ENCODE data around the gene GSS.

The GSS gene

DNA sequence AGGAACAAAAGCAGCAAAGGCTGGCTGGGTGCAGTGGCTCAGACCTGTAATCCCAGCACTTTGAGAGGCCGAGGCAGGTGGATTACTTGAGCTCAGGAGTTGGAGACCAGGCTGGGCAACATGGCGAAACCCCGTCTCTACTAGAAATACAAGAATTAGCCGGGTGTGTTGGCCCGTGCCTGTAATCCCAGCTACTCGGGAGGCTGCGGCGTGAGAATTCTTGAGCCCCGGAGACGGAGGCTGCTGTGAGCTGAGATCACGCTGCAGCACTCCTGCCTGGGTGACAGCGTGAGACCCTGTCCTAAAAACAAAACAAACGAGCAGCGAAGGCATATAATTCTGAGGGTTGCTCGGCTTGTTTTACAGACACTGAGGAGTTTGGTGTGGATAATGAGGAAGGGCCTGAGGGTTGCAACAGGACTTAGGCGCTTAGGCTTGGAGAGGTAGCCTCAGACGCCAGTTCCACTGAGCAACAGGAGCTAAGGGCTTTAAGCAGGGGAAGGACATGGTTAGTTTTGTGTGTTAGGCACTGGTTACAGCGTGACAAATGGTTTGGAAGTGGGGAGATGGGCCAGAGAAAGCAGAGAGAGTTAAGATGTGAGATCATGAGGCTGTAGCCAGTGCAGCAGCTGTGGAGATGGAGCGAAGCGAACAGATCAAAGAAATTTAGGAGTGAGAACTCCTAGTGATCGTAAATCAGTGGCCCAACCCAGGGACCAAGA is 1.3 kb upstream of the GSS start:
- no peak overlapping the region for H2BK5ac ChIP-seq (ENCODE audit: low read depth, low read length, poor library complexity, severe bottlenecking)
- H3K23ac ChIP-seq (ENCODE audit: low read length in 2 of 2) = no peak overlapping the region
- H2BK12ac ChIP-seq (ENCODE audit: low read length in 2 of 2) = no peak overlapping the region
- no peak overlapping the region for H3K4me3 ChIP-seq (ENCODE audit: insufficient read depth in 1 of 2, low read depth in 1 of 2, low read length in 2 of 2)
- H2AFZ ChIP-seq (ENCODE audit: low read depth, low read length) = no peak overlapping the region
- H4K91ac ChIP-seq (ENCODE audit: low read length) = no peak overlapping the region
- H2BK120ac ChIP-seq (ENCODE audit: low read depth, low read length) = no peak overlapping the region
- no peak for DNase-seq
- H3K27me3 ChIP-seq (ENCODE audit: control insufficient read depth in 1 of 2, insufficient read depth in 1 of 2, low read length in 2 of 2) = no peaks in the 10 kb centered on the region
- H3K9me3 ChIP-seq (ENCODE audit: control insufficient read depth, low read length) = no peaks in the 10 kb centered on the region
- H3K36me3 ChIP-seq (ENCODE audit: control insufficient read depth in 1 of 2, insufficient read depth in 2 of 2, low read depth in 1 of 2, low read length in 2 of 2) = peaks cover 0 to 3% of the 10 kb centered on the region in 2 experiments
- no peak overlapping the region for H2AK5ac ChIP-seq (ENCODE audit: low read length, severe bottlenecking)
- WGBS = 95% methylated on average over 21 of the region's 21 CpGs
- peak overlapping the region; percentile 97 for H3K9ac ChIP-seq (ENCODE audit: low read length)
- no peak overlapping the region for H4K8ac ChIP-seq (ENCODE audit: low read length)
- no peak overlapping the region for H3K4ac ChIP-seq (ENCODE audit: low read depth in 1 of 2, low read length in 2 of 2)
- H3K27ac ChIP-seq (ENCODE audit: low read length, poor library complexity, severe bottlenecking) = no peak overlapping the region
- peaks cover 4% of the 10 kb centered on the region for H3K4me1 ChIP-seq (ENCODE audit: control insufficient read depth, insufficient read depth, low read depth, low read length)
- H3K4me2 ChIP-seq (ENCODE audit: low read length, poor library complexity, severe bottlenecking) = no peak overlapping the region
- H2BK15ac ChIP-seq (ENCODE audit: low read depth, poor library complexity, severe bottlenecking) = no peak overlapping the region
- no peak overlapping the region for H3K14ac ChIP-seq (ENCODE audit: low read length in 2 of 2)
- H3K79me1 ChIP-seq (replicated peaks; ENCODE audit: low read length, poor library complexity, severe bottlenecking) = peaks cover 1% of the 10 kb centered on the region
- H3K18ac ChIP-seq (ENCODE audit: low read depth in 1 of 2, low read length in 2 of 2) = no peak overlapping the region

DNA sequence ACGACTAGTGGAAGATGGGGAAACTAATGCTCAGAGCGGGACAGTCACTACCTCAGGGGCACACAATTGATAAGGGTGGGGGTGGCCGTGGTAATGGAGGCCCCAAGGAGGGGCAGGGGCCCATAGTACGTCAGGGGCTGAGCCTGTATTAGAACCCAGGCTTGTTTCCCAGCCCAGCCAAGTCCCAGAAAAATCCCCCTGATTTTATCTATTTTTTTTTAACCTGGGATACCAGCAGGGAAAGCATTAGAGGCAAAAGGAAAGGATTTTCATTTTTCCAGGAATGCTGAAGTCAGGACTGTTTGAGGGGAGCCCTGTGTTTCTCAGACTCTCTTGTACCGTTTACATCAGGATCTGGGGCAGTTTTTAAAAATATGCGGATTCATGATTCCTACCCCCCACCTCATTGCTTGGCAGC is 444 bp upstream of the GSS start:
- Histone ChIP-seq H3K4me1 (ENCODE audit: control insufficient read depth, insufficient read depth, low read depth, low read length) (peaks cover 9% of the 10 kb centered on the region), H3K23ac (ENCODE audit: low read length in 2 of 2) (no peak overlapping the region), H3K4me3 (ENCODE audit: insufficient read depth in 1 of 2, low read depth in 1 of 2, low read length in 2 of 2) (peak overlapping the region; percentile 60 to 86), H3K9me3 (ENCODE audit: control insufficient read depth, low read length) (no peaks in the 10 kb centered on the region), H4K91ac (ENCODE audit: low read length) (peak overlapping the region; percentile 84), H2BK12ac (ENCODE audit: low read length in 2 of 2) (peak overlapping the region in 1 of 2 experiments; percentile 45), H3K9ac (ENCODE audit: low read length) (peak overlapping the region; percentile 97), H3K27me3 (ENCODE audit: control insufficient read depth in 1 of 2, insufficient read depth in 1 of 2, low read length in 2 of 2) (no peaks in the 10 kb centered on the region), H3K79me1 (replicated peaks; ENCODE audit: low read length, poor library complexity, severe bottlenecking) (peaks cover 4% of the 10 kb centered on the region), H3K4me2 (ENCODE audit: low read length, poor library complexity, severe bottlenecking) (peak overlapping the region; percentile 50), H4K8ac (ENCODE audit: low read length) (peak overlapping the region; percentile 87), H2AK5ac (ENCODE audit: low read length, severe bottlenecking) (peak overlapping the region; percentile 27), H3K18ac (ENCODE audit: low read depth in 1 of 2, low read length in 2 of 2) (peak overlapping the region; percentile 34 to 75), H3K4ac (ENCODE audit: low read depth in 1 of 2, low read length in 2 of 2) (no peak overlapping the region), H2BK120ac (ENCODE audit: low read depth, low read length) (peak overlapping the region; percentile 52), H3K36me3 (ENCODE audit: control insufficient read depth in 1 of 2, insufficient read depth in 2 of 2, low read depth in 1 of 2, low read length in 2 of 2) (peaks cover 0 to 11% of the 10 kb centered on the region in 2 experiments), H3K27ac (ENCODE audit: low read length, poor library complexity, severe bottlenecking) (peak overlapping the region; percentile 55), H2BK5ac (ENCODE audit: low read depth, low read length, poor library complexity, severe bottlenecking) (no peak overlapping the region), H2AFZ (ENCODE audit: low read depth, low read length) (peak overlapping the region; percentile 66), H3K14ac (ENCODE audit: low read length in 2 of 2) (peak overlapping the region in 1 of 2 experiments; percentile 11), H2BK15ac (ENCODE audit: low read depth, poor library complexity, severe bottlenecking) (no peak overlapping the region)
- 31% methylated on average over 5 of the region's 6 CpGs for WGBS
- no peak for DNase-seq

- peaks cover 7% of the 10 kb centered on the region for H3K4me1 ChIP-seq (ENCODE audit: control insufficient read depth, insufficient read depth, low read depth, low read length)
Measured at GRCh38 chr20:34954904-34955230, 739 bp downstream of the GSS start.

DNA sequence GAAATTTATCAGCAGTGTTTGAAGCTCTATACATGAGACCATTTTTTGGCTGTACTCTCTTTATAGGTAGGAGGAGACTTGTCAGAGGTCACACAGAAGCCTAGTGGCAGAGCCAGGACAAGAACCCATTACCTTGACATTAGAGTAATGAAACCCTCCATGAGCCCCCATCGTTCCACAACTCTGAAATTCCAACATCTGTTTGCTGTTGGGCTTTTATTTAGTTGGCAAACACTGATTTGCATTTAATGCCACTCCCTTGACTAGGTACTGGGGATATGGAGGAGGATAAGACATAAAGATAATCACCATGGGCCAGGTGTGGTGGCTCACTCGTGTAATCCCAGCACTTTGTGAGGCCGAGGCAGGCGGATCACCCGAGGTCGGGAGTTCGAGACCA is 1.6 kb downstream of the GSS start:
- Histone ChIP-seq H2AK5ac (ENCODE audit: low read length, severe bottlenecking) (no peak overlapping the region), H3K4ac (ENCODE audit: low read depth in 1 of 2, low read length in 2 of 2) (no peak overlapping the region)

More at GRCh38 chr20:34954904-34955230, 739 bp downstream of the GSS start:
- Histone ChIP-seq H2BK5ac (ENCODE audit: low read depth, low read length, poor library complexity, severe bottlenecking) (no peak overlapping the region), H3K4ac (ENCODE audit: low read depth in 1 of 2, low read length in 2 of 2) (peak overlapping the region; percentile 1 to 71), H2BK15ac (ENCODE audit: low read depth, poor library complexity, severe bottlenecking) (no peak overlapping the region), H3K4me2 (ENCODE audit: low read length, poor library complexity, severe bottlenecking) (peak overlapping the region; percentile 82), H3K18ac (ENCODE audit: low read depth in 1 of 2, low read length in 2 of 2) (peak overlapping the region; percentile 75 to 91), H3K23ac (ENCODE audit: low read length in 2 of 2) (no peak overlapping the region), H3K79me1 (replicated peaks; ENCODE audit: low read length, poor library complexity, severe bottlenecking) (peaks cover 4% of the 10 kb centered on the region), H4K91ac (ENCODE audit: low read length) (no peak overlapping the region), H2AK5ac (ENCODE audit: low read length, severe bottlenecking) (peak overlapping the region; percentile 93), H2BK120ac (ENCODE audit: low read depth, low read length) (no peak overlapping the region), H3K27ac (ENCODE audit: low read length, poor library complexity, severe bottlenecking) (peak overlapping the region; percentile 99), H3K9ac (ENCODE audit: low read length) (peak overlapping the region; percentile 97), H3K9me3 (ENCODE audit: control insufficient read depth, low read length) (no peaks in the 10 kb centered on the region), H4K8ac (ENCODE audit: low read length) (peak overlapping the region; percentile 20), H2AFZ (ENCODE audit: low read depth, low read length) (peak overlapping the region; percentile 64), H3K27me3 (ENCODE audit: control insufficient read depth in 1 of 2, insufficient read depth in 1 of 2, low read length in 2 of 2) (no peaks in the 10 kb centered on the region), H3K36me3 (ENCODE audit: control insufficient read depth in 1 of 2, insufficient read depth in 2 of 2, low read depth in 1 of 2, low read length in 2 of 2) (peaks cover 0 to 22% of the 10 kb centered on the region in 2 experiments), H3K4me3 (ENCODE audit: insufficient read depth in 1 of 2, low read depth in 1 of 2, low read length in 2 of 2) (peak overlapping the region; percentile 40 to 86), H3K14ac (ENCODE audit: low read length in 2 of 2) (no peak overlapping the region), H2BK12ac (ENCODE audit: low read length in 2 of 2) (no peak overlapping the region)
- WGBS = 17% methylated on average over 13 of the region's 13 CpGs
- DNase-seq = no peak

More for the DNA sequence above, 1.6 kb downstream of the GSS start:
- Histone ChIP-seq H4K8ac (ENCODE audit: low read length) (no peak overlapping the region), H3K9me3 (ENCODE audit: control insufficient read depth, low read length) (no peaks in the 10 kb centered on the region), H3K18ac (ENCODE audit: low read depth in 1 of 2, low read length in 2 of 2) (no peak overlapping the region), H3K36me3 (ENCODE audit: control insufficient read depth in 1 of 2, insufficient read depth in 2 of 2, low read depth in 1 of 2, low read length in 2 of 2) (peaks cover 0 to 32% of the 10 kb centered on the region in 2 experiments), H3K27ac (ENCODE audit: low read length, poor library complexity, severe bottlenecking) (no peak overlapping the region), H2BK12ac (ENCODE audit: low read length in 2 of 2) (no peak overlapping the region), H3K4me3 (ENCODE audit: insufficient read depth in 1 of 2, low read depth in 1 of 2, low read length in 2 of 2) (no peak overlapping the region), H3K9ac (ENCODE audit: low read length) (no peak overlapping the region), H3K14ac (ENCODE audit: low read length in 2 of 2) (no peak overlapping the region), H3K27me3 (ENCODE audit: control insufficient read depth in 1 of 2, insufficient read depth in 1 of 2, low read length in 2 of 2) (no peaks in the 10 kb centered on the region), H2BK120ac (ENCODE audit: low read depth, low read length) (no peak overlapping the region), H3K4me2 (ENCODE audit: low read length, poor library complexity, severe bottlenecking) (no peak overlapping the region), H2AFZ (ENCODE audit: low read depth, low read length) (no peak overlapping the region), H2BK15ac (ENCODE audit: low read depth, poor library complexity, severe bottlenecking) (no peak overlapping the region), H3K4me1 (ENCODE audit: control insufficient read depth, insufficient read depth, low read depth, low read length) (peaks cover 11% of the 10 kb centered on the region), H3K79me1 (replicated peaks; ENCODE audit: low read length, poor library complexity, severe bottlenecking) (peaks cover 4% of the 10 kb centered on the region), H2BK5ac (ENCODE audit: low read depth, low read length, poor library complexity, severe bottlenecking) (no peak overlapping the region), H4K91ac (ENCODE audit: low read length) (no peak overlapping the region), H3K23ac (ENCODE audit: low read length in 2 of 2) (no peak overlapping the region)
- no peak for DNase-seq
- 100% methylated on average over 3 of the region's 7 CpGs for WGBS

Data from mesenchymal stem cell (in vitro differentiated cells and primary cell).